ENCODE data around the gene TSPAN31.
"Not testable (repeated sequence)": the region's sequence is repeated elsewhere in the genome, so short reads cannot be mapped to it uniquely, and the experiment has no call there.

The TSPAN31 gene

GRCh38 chr12:57707250-57707649 lies 37.6 kb upstream of the TSPAN31 start:
- Histone ChIP-seq H3K9me3 (peaks cover 0 to 5% (median 0%) of the 10 kb centered on the region in 3 donors), H3K4me1 (no peaks in the 10 kb centered on the region), H3K4me3 (no peak overlapping the region), H3K27ac (no peak overlapping the region), H3K36me3 (peaks cover 42 to 67% (median 46%) of the 10 kb centered on the region in 3 donors), H3K27me3 (no peaks in the 10 kb centered on the region)
- intact Hi-C loops (cut with DNase I; ENCODE audit: low total_unique reads) = no loop called here
- DNase-seq = no peak
- no peak for TF ChIP-seq CTCF (IDR thresholded peaks at IDR 0.05)

- Histone ChIP-seq H3K27me3 (no peaks in the 10 kb centered on the region), H3K36me3 (peaks cover 33 to 65% (median 36%) of the 10 kb centered on the region in 3 donors), H3K27ac (no peak overlapping the region), H3K9me3 (peaks cover 0 to 5% (median 0%) of the 10 kb centered on the region in 3 donors), H3K4me3 (no peak overlapping the region), H3K4me1 (no peaks in the 10 kb centered on the region)
- intact Hi-C loops (cut with DNase I; ENCODE audit: low total_unique reads) = no loop called here
- DNase-seq = no peak
- no peak for TF ChIP-seq CTCF (IDR thresholded peaks at IDR 0.05)
These were observed 36.5 kb upstream of the TSPAN31 start for GRCh38 chr12:57708296-57708695.

GRCh38 chr12:57712701-57713100 lies 32.1 kb upstream of the TSPAN31 start:
- Histone ChIP-seq H3K4me1 (no peaks in the 10 kb centered on the region), H3K4me3 (no peak overlapping the region), H3K36me3 (peaks cover 33 to 76% (median 35%) of the 10 kb centered on the region in 3 donors), H3K9me3 (no peaks in the 10 kb centered on the region), H3K27ac (no peak overlapping the region), H3K27me3 (no peaks in the 10 kb centered on the region)
- intact Hi-C loops (cut with DNase I; ENCODE audit: low total_unique reads) = no loop called here
- TF ChIP-seq CTCF (IDR thresholded peaks at IDR 0.05) = no peak
- DNase-seq = no peak

- no peaks in the 10 kb centered on the region for H3K4me1 ChIP-seq
- H3K27me3 ChIP-seq = no peaks in the 10 kb centered on the region
- no peak for DNase-seq
- H3K4me3 ChIP-seq = no peak overlapping the region
- H3K27ac ChIP-seq = no peak overlapping the region
- no peaks in the 10 kb centered on the region for H3K9me3 ChIP-seq
- intact Hi-C loops (cut with DNase I; ENCODE audit: low total_unique reads) = no loop called here
- no peak for TF ChIP-seq CTCF (IDR thresholded peaks at IDR 0.05)
- H3K36me3 ChIP-seq = peaks cover 38 to 76% (median 40%) of the 10 kb centered on the region in 3 donors
These were observed 31.6 kb upstream of the TSPAN31 start for GRCh38 chr12:57713209-57713608.

- H3K9me3 ChIP-seq; H3K27ac ChIP-seq; H3K27me3 ChIP-seq; intact Hi-C loops (cut with DNase I; ENCODE audit: low total_unique reads); DNase-seq; H3K4me1 ChIP-seq; H3K4me3 ChIP-seq: not testable (repeated sequence)
- peaks cover 57 to 88% (median 60%) of the 10 kb centered on the region in 3 donors for H3K36me3 ChIP-seq
These were observed 29.6 kb upstream of the TSPAN31 start for GRCh38 chr12:57715036-57715748.

- intact Hi-C loops (cut with DNase I; ENCODE audit: low total_unique reads) = no loop called here
- TF ChIP-seq CTCF (IDR thresholded peaks at IDR 0.05) = no peak
- Histone ChIP-seq H3K27me3 (no peaks in the 10 kb centered on the region), H3K4me1 (no peaks in the 10 kb centered on the region), H3K4me3 (no peak overlapping the region), H3K9me3 (no peaks in the 10 kb centered on the region), H3K27ac (no peak overlapping the region), H3K36me3 (peaks cover 63 to 91% (median 66%) of the 10 kb centered on the region in 3 donors)
- DNase-seq = no peak
These were observed 29.1 kb upstream of the TSPAN31 start for GRCh38 chr12:57715786-57716185.

Measured in tibial artery (tissue), 4 donors.